Esophagus squamous epithelium (tissue), 4 donors: Measurements from ENCODE around the gene GMDS.

Experiments
- POLR2A ChIP-seq, 4 donors: fragments of 450-650 bp; IDR thresholded peaks; one replicate each; pipeline ENCODE4 v1.6.1; 2017; ENCODE audit warnings: antibody characterized with exemption in 4 of 4, mild to moderate bottlenecking in 4 of 4, moderate library complexity in 3 of 4
- TF ChIP-seq, protein P1 (sequence below), 6 experiments: fragments of 450-650 bp in 4 of 6; fragments of 200-600 bp in 2 of 6; sonication (generic) in 2 of 6; IDR thresholded peaks; one replicate each; pipeline ENCODE4 v1.5.1; 2016 to 2019; ENCODE audit warnings: antibody characterized with exemption in 6 of 6, mild to moderate bottlenecking in 4 of 6, moderate library complexity in 4 of 6

DNA sequence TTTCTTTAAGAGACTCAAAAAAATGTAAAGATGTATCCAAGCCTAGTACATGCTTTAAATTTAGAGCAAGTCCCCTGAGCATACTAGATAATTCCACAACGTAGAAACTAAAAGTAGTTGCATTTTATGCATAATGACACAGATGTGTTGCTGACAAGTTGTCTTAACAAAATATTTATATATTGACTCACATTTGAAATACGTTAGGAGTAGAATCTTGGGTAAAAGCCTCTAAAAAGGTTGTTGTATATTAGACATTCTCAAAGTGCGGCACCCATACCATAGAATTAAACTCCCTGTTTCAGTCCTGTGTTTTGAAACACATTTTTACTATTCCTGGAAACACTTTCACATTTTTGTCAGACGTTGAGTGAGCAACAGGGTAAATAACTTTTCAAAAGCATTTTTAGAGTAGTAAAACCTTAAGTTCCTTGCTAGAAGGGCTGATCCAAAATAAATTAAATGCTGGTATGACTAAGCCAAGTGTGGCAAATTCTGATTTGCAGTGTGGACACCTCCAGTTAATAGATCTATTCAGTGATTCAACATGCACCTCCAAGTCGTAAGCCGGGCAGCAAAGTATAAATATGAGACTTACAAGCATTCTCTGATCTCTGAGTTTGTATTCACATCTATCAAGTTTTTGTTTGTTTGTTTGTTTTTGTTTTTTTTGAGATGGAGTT lies 97.5 kb downstream of the GMDS start:
- TF ChIP-seq, protein P1, sequence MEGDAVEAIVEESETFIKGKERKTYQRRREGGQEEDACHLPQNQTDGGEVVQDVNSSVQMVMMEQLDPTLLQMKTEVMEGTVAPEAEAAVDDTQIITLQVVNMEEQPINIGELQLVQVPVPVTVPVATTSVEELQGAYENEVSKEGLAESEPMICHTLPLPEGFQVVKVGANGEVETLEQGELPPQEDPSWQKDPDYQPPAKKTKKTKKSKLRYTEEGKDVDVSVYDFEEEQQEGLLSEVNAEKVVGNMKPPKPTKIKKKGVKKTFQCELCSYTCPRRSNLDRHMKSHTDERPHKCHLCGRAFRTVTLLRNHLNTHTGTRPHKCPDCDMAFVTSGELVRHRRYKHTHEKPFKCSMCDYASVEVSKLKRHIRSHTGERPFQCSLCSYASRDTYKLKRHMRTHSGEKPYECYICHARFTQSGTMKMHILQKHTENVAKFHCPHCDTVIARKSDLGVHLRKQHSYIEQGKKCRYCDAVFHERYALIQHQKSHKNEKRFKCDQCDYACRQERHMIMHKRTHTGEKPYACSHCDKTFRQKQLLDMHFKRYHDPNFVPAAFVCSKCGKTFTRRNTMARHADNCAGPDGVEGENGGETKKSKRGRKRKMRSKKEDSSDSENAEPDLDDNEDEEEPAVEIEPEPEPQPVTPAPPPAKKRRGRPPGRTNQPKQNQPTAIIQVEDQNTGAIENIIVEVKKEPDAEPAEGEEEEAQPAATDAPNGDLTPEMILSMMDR (IDR thresholded peaks at IDR 0.05), result no peak
- TF ChIP-seq POLR2A (IDR thresholded peaks at IDR 0.05), result no peak
